Measurements from ENCODE around the gene NKX3-2. TPM values are rescaled to one million over a fixed set of nuclear protein-coding genes. Genes with fewer than 3 reads are reported as not detected.
A peak's percentile ranks its signal among the peaks of the same experiment; 100 is the strongest.

NKX3-2 gene
- total RNA-seq (0.18 TPM), polyA plus RNA-seq (ENCODE audit: insufficient read depth in 1 of 8, insufficient read length in 8 of 8, low replicate concordance in 1 of 8) (under 1 TPM; 0.09 to 0.84 (median 0.20) TPM)
- long read RNA-seq, donor 1: 0 reads
- long read RNA-seq, donor 2: 0 reads
- long read RNA-seq, donor 3: 0 reads
- long read RNA-seq, donor 4: 0 reads
- long read RNA-seq, donor 5, partial matches to known transcripts: 0 of 1 reads
- long read RNA-seq, donor 5, other reads (novel, unspliced or antisense): 0 of 1 reads
- long read RNA-seq, donor 6: 0 reads
- long read RNA-seq, donor 7: 0 reads
- long read RNA-seq, donor 8: 0 reads
- long read RNA-seq, donor 9: 0 reads
- long read RNA-seq, donor 10: 0 reads
- long read RNA-seq, donor 11: 0 reads

DNA sequence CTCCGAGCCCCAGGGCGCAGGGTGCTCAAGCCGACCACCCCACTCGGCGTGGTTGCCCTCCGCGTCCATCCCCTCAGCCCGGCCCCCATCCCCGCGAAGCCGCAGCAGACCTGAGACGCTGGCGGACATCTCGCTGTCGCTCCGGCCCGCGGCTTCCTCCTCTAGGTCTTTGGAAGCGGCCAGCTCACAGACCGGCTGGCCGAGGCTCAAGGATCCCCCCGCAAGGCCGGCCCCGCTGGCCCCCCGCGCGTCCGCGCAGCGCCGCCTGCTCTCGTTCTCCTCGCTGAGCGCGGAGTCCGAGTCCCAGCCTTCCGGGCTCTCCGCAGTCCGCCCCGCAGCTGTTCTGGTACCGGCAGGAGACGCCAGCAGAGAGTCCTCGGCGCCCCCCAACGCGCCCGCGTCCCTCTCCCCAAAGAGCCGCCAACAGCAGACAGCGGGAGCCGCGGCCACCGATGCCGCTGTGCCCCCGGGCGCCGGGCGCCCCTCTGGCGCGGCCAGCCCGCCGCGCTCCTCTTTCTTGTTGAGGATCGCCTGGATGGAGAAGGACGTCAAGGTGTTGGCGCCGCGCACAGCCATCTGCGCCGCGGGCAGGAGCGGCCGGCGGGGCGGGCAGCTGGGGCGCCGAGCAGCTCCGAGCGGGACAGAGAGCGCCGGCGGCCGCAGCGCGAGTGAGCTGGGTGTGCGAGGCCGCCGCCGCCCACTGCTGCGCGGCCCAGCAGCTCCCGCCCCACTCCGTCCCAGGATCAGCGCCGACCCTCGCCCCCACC, at the start of gene NKX3-2:
TSS of gene NKX3-2 (minus strand) at position 670 of the 767 bp plus-strand sequence. CDS start at position 576, 94 bp downstream.
- Histone ChIP-seq H3K4me3 (ENCODE audit: low read length) (peak within 1 kb of the TSS; percentile 63), H3K27ac (ENCODE audit: low read length) (peak within 1 kb of the TSS; percentile 29), H3K36me3 (ENCODE audit: control insufficient read depth, insufficient read depth, low read length) (no peaks in the 10 kb centered on the region), H3K4me1 (ENCODE audit: control insufficient read depth, insufficient read depth, low read length) (peaks cover 37% of the 10 kb centered on the region), H3K9me3 (replicated peaks; ENCODE audit: control insufficient read depth, low read depth, low read length) (no peaks in the 10 kb centered on the region), H3K27me3 (ENCODE audit: control insufficient read depth, insufficient read depth, low read length) (peaks cover 86% of the 10 kb centered on the region)
- DNase-seq: peak; percentile 29
- WGBS (ENCODE audit: insufficient coverage): under 1% methylated on average over 88 of the region's 96 CpGs

DNA sequence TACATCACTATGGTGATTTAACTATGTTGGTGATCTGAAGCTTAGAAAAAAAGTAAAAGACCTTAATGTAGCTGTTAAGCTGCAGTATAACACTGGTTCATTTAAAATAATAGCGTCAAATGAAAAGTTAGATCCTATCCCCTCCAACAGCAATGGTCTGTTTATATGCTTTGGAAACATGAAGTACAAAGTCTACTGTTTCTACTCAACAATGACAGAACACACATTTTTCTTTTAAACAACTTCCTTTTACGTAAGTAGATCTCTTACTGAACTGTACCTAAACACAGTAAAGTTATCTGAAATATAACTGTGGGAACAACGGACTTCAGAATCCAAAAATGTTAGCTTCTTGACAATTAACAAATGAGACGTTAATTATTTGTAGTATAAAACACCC, 47.9 kb upstream of the NKX3-2 start:
- no peak for DNase-seq
- peaks cover 2% of the 10 kb centered on the region for H3K4me1 ChIP-seq (ENCODE audit: control insufficient read depth, insufficient read depth, low read length)
- no peak overlapping the region for H3K27ac ChIP-seq (ENCODE audit: low read length)
- H3K36me3 ChIP-seq (ENCODE audit: control insufficient read depth, insufficient read depth, low read length): peaks cover 28% of the 10 kb centered on the region
- no peak overlapping the region for H3K4me3 ChIP-seq (ENCODE audit: low read length)
- H3K27me3 ChIP-seq (ENCODE audit: control insufficient read depth, insufficient read depth, low read length): no peaks in the 10 kb centered on the region
- no peaks in the 10 kb centered on the region for H3K9me3 ChIP-seq (replicated peaks; ENCODE audit: control insufficient read depth, low read depth, low read length)
- WGBS (ENCODE audit: insufficient coverage): no CpG with 5 or more reads among the region's 4 CpGs

DNA sequence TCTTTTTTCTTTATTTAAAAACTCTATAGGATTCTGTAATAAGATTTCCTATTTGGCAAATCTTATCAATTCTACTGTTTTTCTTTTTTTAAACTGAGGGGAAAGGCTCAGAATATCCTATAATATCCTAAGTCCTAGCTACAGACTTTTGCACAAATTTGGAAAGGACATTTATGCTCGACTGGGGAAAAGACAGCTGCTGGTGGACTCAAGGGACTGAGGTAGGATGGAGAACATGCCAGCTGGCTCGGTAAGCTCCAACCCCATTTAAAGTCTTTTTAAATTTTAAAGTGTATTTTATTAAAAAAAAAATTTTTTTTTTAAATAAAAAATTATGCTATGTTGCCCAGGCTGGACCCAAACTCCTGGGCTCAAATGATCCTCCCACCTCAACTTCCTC, 46.5 kb upstream of the NKX3-2 start:
- peaks cover 29% of the 10 kb centered on the region for H3K36me3 ChIP-seq (ENCODE audit: control insufficient read depth, insufficient read depth, low read length)
- WGBS (ENCODE audit: insufficient coverage): no CpG with 5 or more reads among the region's 2 CpGs

DNA sequence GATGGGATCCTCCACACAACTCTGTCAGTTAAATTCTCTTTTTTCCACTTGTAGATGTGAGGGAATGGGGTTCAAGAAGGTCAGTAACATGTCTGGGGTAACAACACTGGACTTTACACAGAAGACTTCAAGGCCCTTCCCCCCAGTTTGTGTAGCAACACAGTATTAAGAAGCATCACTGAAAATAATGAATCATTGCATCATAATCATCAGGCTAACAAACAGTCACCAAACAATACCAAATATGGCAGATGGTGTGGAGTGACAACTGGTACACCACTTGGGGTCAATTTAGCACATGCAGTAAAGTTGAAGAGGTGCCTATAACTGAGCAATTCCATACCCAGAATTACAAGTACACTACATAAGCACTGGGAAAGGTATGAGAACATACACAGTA, 44.6 kb upstream of the NKX3-2 start:
- DNase-seq: no peak
- Histone ChIP-seq H3K27ac (ENCODE audit: low read length) (no peak overlapping the region), H3K36me3 (ENCODE audit: control insufficient read depth, insufficient read depth, low read length) (peaks cover 38% of the 10 kb centered on the region), H3K9me3 (replicated peaks; ENCODE audit: control insufficient read depth, low read depth, low read length) (no peaks in the 10 kb centered on the region), H3K4me1 (ENCODE audit: control insufficient read depth, insufficient read depth, low read length) (peaks cover 2% of the 10 kb centered on the region), H3K4me3 (ENCODE audit: low read length) (no peak overlapping the region), H3K27me3 (ENCODE audit: control insufficient read depth, insufficient read depth, low read length) (no peaks in the 10 kb centered on the region)

More for the DNA sequence above, 46.5 kb upstream of the NKX3-2 start:
- Histone ChIP-seq H3K4me3 (ENCODE audit: low read length) (no peak overlapping the region), H3K9me3 (replicated peaks; ENCODE audit: control insufficient read depth, low read depth, low read length) (no peaks in the 10 kb centered on the region), H3K4me1 (ENCODE audit: control insufficient read depth, insufficient read depth, low read length) (peaks cover 2% of the 10 kb centered on the region), H3K27ac (ENCODE audit: low read length) (no peak overlapping the region), H3K27me3 (ENCODE audit: control insufficient read depth, insufficient read depth, low read length) (no peaks in the 10 kb centered on the region)
- peak; percentile 37 for DNase-seq

DNA sequence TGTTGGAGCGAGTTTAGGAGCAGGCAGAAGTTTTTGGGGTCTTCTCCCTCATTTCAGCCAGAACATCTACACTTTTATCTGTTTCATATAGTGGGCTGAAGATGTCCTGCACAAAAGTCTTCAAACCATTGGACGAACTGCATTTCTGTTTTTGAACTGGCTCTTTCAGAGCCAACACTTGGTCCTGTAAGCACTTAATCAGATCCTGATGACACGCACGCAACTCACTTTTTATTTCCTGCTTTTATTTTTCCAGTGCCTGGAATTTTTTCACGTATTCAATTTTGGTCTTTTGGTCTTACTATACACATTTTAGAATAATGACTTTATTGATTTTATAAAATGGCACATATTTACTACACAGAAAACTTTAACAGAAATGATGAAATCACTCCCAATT, 40.2 kb upstream of the NKX3-2 start:
- peaks cover 44% of the 10 kb centered on the region for H3K36me3 ChIP-seq (ENCODE audit: control insufficient read depth, insufficient read depth, low read length)
- DNase-seq: no peak
- H3K4me1 ChIP-seq (ENCODE audit: control insufficient read depth, insufficient read depth, low read length): no peaks in the 10 kb centered on the region
- H3K27ac ChIP-seq (ENCODE audit: low read length): no peak overlapping the region
- H3K4me3 ChIP-seq (ENCODE audit: low read length): no peak overlapping the region
- 86% methylated on average over 1 of the region's 5 CpGs for WGBS (ENCODE audit: insufficient coverage)
- no peaks in the 10 kb centered on the region for H3K27me3 ChIP-seq (ENCODE audit: control insufficient read depth, insufficient read depth, low read length)
- no peaks in the 10 kb centered on the region for H3K9me3 ChIP-seq (replicated peaks; ENCODE audit: control insufficient read depth, low read depth, low read length)

DNA sequence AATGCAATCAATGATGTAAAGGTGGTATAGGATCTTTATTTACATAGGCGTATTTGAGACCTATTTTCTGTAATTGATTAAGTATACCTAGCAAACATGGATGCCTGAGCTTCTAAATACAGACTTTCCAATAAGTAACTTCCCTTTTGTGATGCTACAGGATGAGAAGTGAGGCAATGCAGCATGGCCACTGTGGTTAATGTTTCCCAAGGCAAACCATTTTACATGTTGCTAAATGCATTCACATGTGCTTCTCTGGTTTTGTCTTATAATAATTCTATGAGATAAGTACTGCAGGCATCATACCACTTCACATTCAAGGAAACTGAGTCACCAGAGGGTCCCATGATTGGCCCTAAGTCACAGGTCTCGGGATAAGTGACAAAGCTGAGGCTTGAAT, 35.7 kb upstream of the NKX3-2 start:
- Histone ChIP-seq H3K27me3 (ENCODE audit: control insufficient read depth, insufficient read depth, low read length) (no peaks in the 10 kb centered on the region), H3K27ac (ENCODE audit: low read length) (no peak overlapping the region), H3K4me3 (ENCODE audit: low read length) (no peak overlapping the region), H3K9me3 (replicated peaks; ENCODE audit: control insufficient read depth, low read depth, low read length) (no peaks in the 10 kb centered on the region), H3K36me3 (ENCODE audit: control insufficient read depth, insufficient read depth, low read length) (peaks cover 46% of the 10 kb centered on the region), H3K4me1 (ENCODE audit: control insufficient read depth, insufficient read depth, low read length) (no peaks in the 10 kb centered on the region)
- 100% methylated on average over 1 of the region's 2 CpGs for WGBS (ENCODE audit: insufficient coverage)
- no peak for DNase-seq

DNA sequence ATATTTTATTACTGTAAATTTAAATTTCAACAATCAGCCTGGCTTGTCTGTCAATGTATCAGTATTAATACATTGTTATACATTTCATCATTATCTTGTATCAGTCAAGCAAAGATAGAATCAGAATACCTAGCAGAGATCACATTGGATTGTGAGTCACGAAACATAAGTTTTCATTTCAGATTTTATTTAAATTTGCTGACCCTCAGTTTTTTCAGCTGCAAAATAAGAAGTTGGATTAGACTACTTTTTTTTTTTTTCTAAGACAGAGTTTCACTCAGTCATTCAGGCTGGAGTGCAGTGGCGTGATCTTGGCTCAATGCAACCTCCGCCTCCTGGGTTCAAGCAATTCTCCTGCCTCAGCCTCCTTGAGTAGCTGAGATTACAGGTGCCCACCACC, 33.4 kb upstream of the NKX3-2 start:
- no CpG with 5 or more reads among the region's 3 CpGs for WGBS (ENCODE audit: insufficient coverage)
- DNase-seq: no peak
- H3K4me1 ChIP-seq (ENCODE audit: control insufficient read depth, insufficient read depth, low read length): no peaks in the 10 kb centered on the region
- peaks cover 47% of the 10 kb centered on the region for H3K36me3 ChIP-seq (ENCODE audit: control insufficient read depth, insufficient read depth, low read length)
- H3K27ac ChIP-seq (ENCODE audit: low read length): no peak overlapping the region
- no peaks in the 10 kb centered on the region for H3K27me3 ChIP-seq (ENCODE audit: control insufficient read depth, insufficient read depth, low read length)
- H3K9me3 ChIP-seq (replicated peaks; ENCODE audit: control insufficient read depth, low read depth, low read length): no peaks in the 10 kb centered on the region
- no peak overlapping the region for H3K4me3 ChIP-seq (ENCODE audit: low read length)

DNA sequence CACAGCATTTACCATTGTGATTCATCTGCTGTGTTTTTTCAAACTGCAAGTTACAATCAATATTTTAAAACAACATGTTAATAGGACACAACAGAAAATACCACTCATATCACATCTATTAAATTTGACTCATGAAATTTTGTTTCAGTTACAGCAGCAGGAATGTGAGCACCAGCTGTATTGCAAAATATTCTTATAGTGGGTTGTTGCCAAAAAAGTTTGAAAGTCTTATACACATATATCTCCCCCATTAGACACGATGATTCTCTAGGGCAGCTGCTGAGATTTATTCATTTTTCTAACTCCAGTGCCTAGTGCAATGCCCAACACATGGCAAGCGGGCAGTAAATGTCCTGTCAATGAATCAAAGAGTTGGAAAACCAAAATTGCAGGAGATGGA, 26.6 kb upstream of the NKX3-2 start:
- H3K36me3 ChIP-seq (ENCODE audit: control insufficient read depth, insufficient read depth, low read length): peaks cover 54% of the 10 kb centered on the region
- DNase-seq: no peak
- 100% methylated on average over 1 of the region's 2 CpGs for WGBS (ENCODE audit: insufficient coverage)
- no peaks in the 10 kb centered on the region for H3K27me3 ChIP-seq (ENCODE audit: control insufficient read depth, insufficient read depth, low read length)
- no peak overlapping the region for H3K4me3 ChIP-seq (ENCODE audit: low read length)
- no peaks in the 10 kb centered on the region for H3K4me1 ChIP-seq (ENCODE audit: control insufficient read depth, insufficient read depth, low read length)
- no peak overlapping the region for H3K27ac ChIP-seq (ENCODE audit: low read length)
- no peaks in the 10 kb centered on the region for H3K9me3 ChIP-seq (replicated peaks; ENCODE audit: control insufficient read depth, low read depth, low read length)

DNA sequence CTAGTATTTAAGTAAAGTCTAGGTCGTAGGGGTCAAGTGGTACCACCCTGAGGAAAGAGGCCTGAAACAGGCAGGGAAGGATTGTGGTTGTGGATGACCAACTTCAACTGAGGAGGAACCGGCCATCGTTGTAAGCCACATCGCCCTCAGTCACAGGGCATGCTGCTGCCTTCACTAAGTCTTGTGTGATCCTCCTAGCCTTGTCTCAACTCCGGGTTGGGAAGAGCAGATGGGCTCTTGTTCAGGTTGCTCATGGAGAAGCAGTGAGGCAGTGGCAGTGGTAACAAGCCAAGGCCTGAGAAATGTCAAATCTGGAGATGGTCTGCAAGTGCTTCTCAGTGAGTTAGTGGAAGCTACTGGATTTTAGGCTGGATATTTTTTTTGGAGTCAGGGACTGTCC, 22.8 kb upstream of the NKX3-2 start:
- H3K36me3 ChIP-seq (ENCODE audit: control insufficient read depth, insufficient read depth, low read length): peaks cover 30% of the 10 kb centered on the region
- no peaks in the 10 kb centered on the region for H3K9me3 ChIP-seq (replicated peaks; ENCODE audit: control insufficient read depth, low read depth, low read length)
- no peak overlapping the region for H3K27ac ChIP-seq (ENCODE audit: low read length)
- H3K4me1 ChIP-seq (ENCODE audit: control insufficient read depth, insufficient read depth, low read length): no peaks in the 10 kb centered on the region
- 97% methylated on average over 5 of the region's 5 CpGs for WGBS (ENCODE audit: insufficient coverage)
- H3K4me3 ChIP-seq (ENCODE audit: low read length): no peak overlapping the region
- no peaks in the 10 kb centered on the region for H3K27me3 ChIP-seq (ENCODE audit: control insufficient read depth, insufficient read depth, low read length)
- no peak for DNase-seq

DNA sequence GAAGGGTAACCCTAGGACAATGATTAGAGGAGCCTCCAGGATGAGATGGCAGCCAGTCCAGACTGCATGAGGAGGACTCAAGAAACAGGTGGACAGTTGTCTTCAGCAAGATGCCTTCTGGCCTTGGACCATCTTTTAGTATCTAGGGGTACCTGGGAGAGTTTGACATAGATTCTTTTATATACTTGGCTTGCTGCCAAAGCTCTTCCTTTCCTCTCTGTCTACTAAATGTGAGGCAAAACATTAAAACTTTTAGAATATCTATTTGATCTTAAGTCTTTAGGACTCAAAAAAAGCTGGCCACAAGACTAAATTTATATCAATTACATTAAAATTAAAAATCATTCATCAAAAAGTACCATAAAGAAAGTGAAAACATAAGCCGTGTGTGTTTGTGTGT, 18.6 kb upstream of the NKX3-2 start:
- no peak for DNase-seq
- H3K27ac ChIP-seq (ENCODE audit: low read length): no peak overlapping the region
- H3K4me1 ChIP-seq (ENCODE audit: control insufficient read depth, insufficient read depth, low read length): no peaks in the 10 kb centered on the region
- H3K27me3 ChIP-seq (ENCODE audit: control insufficient read depth, insufficient read depth, low read length): no peaks in the 10 kb centered on the region
- H3K4me3 ChIP-seq (ENCODE audit: low read length): no peak overlapping the region
- peaks cover 3% of the 10 kb centered on the region for H3K36me3 ChIP-seq (ENCODE audit: control insufficient read depth, insufficient read depth, low read length)
- H3K9me3 ChIP-seq (replicated peaks; ENCODE audit: control insufficient read depth, low read depth, low read length): no peaks in the 10 kb centered on the region
- WGBS (ENCODE audit: insufficient coverage): no CpG with 5 or more reads among the region's 1 CpG
